ENCODE measurements around the gene MCUR1.
"Not testable (repeated sequence)": the region's sequence is repeated elsewhere in the genome, so short reads cannot be mapped to it uniquely, and the experiment has no call there.

MCUR1 gene

GRCh38 chr6:13814176-13814937, at the start of gene MCUR1:
Gene MCUR1 (minus strand): TSS chr6:13814557. CDS start chr6:13814429, 128 bp downstream.
- in situ Hi-C loops (cut with MboI; ENCODE audit: low sequenced_read_pairs) = no loop called here

- in situ Hi-C loops (cut with MboI; ENCODE audit: low sequenced_read_pairs) = no loop called here
Measured at GRCh38 chr6:13863699-13864155, 49.4 kb upstream of the MCUR1 start.

GRCh38 chr6:13860556-13861185, 46.3 kb upstream of the MCUR1 start:
- in situ Hi-C loops (cut with MboI; ENCODE audit: low sequenced_read_pairs) = not testable (repeated sequence)

- in situ Hi-C loops (cut with MboI; ENCODE audit: low sequenced_read_pairs) = no loop called here
Measured at GRCh38 chr6:13859871-13860555, 45.7 kb upstream of the MCUR1 start.

GRCh38 chr6:13854716-13855250, 40.4 kb upstream of the MCUR1 start:
- in situ Hi-C loops (cut with MboI; ENCODE audit: low sequenced_read_pairs) = no loop called here

- in situ Hi-C loops (cut with MboI; ENCODE audit: low sequenced_read_pairs) = no loop called here
Measured at GRCh38 chr6:13853871-13854270, 39.5 kb upstream of the MCUR1 start.

- in situ Hi-C loops (cut with MboI; ENCODE audit: low sequenced_read_pairs) = no loop called here
Measured at GRCh38 chr6:13851803-13852202, 37.4 kb upstream of the MCUR1 start.

- in situ Hi-C loops (cut with MboI; ENCODE audit: low sequenced_read_pairs) = no loop called here
Measured at GRCh38 chr6:13851330-13851729, 37.0 kb upstream of the MCUR1 start.

- in situ Hi-C loops (cut with MboI; ENCODE audit: low sequenced_read_pairs) = not testable (repeated sequence)
Measured at GRCh38 chr6:13850690-13851089, 36.3 kb upstream of the MCUR1 start.

- in situ Hi-C loops (cut with MboI; ENCODE audit: low sequenced_read_pairs) = no loop called here
Measured at GRCh38 chr6:13848522-13849150, 34.3 kb upstream of the MCUR1 start.

GRCh38 chr6:13847326-13848050, 33.1 kb upstream of the MCUR1 start:
- in situ Hi-C loops (cut with MboI; ENCODE audit: low sequenced_read_pairs) = no loop called here

GRCh38 chr6:13846841-13847240, 32.5 kb upstream of the MCUR1 start:
- in situ Hi-C loops (cut with MboI; ENCODE audit: low sequenced_read_pairs) = no loop called here

- in situ Hi-C loops (cut with MboI; ENCODE audit: low sequenced_read_pairs) = no loop called here
Measured at GRCh38 chr6:13841936-13842335, 27.6 kb upstream of the MCUR1 start.

GRCh38 chr6:13838616-13839015, 24.3 kb upstream of the MCUR1 start:
- in situ Hi-C loops (cut with MboI; ENCODE audit: low sequenced_read_pairs) = no loop called here

- in situ Hi-C loops (cut with MboI; ENCODE audit: low sequenced_read_pairs) = no loop called here
Measured at GRCh38 chr6:13836170-13836569, 21.8 kb upstream of the MCUR1 start.

- in situ Hi-C loops (cut with MboI; ENCODE audit: low sequenced_read_pairs) = no loop called here
Measured at GRCh38 chr6:13834790-13835189, 20.4 kb upstream of the MCUR1 start.

GRCh38 chr6:13834018-13834417, 19.7 kb upstream of the MCUR1 start:
- in situ Hi-C loops (cut with MboI; ENCODE audit: low sequenced_read_pairs) = not testable (repeated sequence)

GRCh38 chr6:13832778-13833177, 18.4 kb upstream of the MCUR1 start:
- in situ Hi-C loops (cut with MboI; ENCODE audit: low sequenced_read_pairs) = no loop called here

- in situ Hi-C loops (cut with MboI; ENCODE audit: low sequenced_read_pairs) = no loop called here
Measured at GRCh38 chr6:13831615-13832014, 17.3 kb upstream of the MCUR1 start.

- in situ Hi-C loops (cut with MboI; ENCODE audit: low sequenced_read_pairs) = no loop called here
Measured at GRCh38 chr6:13830803-13831202, 16.4 kb upstream of the MCUR1 start.

Measured in hTERT RPE-1 (cell line).